Duodenal mucosa (tissue), 2 donors: ENCODE measurements around the gene SMARCE1.
A peak's percentile ranks its signal among the peaks of the same experiment; 100 is the strongest.
"Not testable (repeated sequence)": the region's sequence is repeated elsewhere in the genome, so short reads cannot be mapped to it uniquely, and the experiment has no call there.

Source experiments
- H3K27ac ChIP-seq: one replicate; pipeline ENCODE4 v1.7.0; 2013; ENCODE audit warnings: low read depth, low read length
- H3K27me3 ChIP-seq, 2 donors: one replicate each; pipeline ENCODE4 v1.7.0; 2013; ENCODE audit warnings: low read length in 2 of 2, control low read depth in 1 of 2; ENCODE audit not compliant: insufficient read depth in 2 of 2, control insufficient read depth in 1 of 2
- H3K36me3 ChIP-seq, 2 donors: one replicate each; pipeline ENCODE4 v1.7.0; 2013; ENCODE audit warnings: low read length in 2 of 2, control low read depth in 1 of 2; ENCODE audit not compliant: insufficient read depth in 2 of 2, control insufficient read depth in 1 of 2
- H3K4me1 ChIP-seq, 2 donors: one replicate each; pipeline ENCODE4 v1.7.0; 2013; ENCODE audit warnings: low read length in 2 of 2, control low read depth in 1 of 2; ENCODE audit not compliant: insufficient read depth in 2 of 2, control insufficient read depth in 1 of 2
- H3K4me3 ChIP-seq, 2 donors: one replicate each; pipeline ENCODE4 v1.7.0; 2013; ENCODE audit warnings: low read length in 2 of 2, low read depth in 1 of 2
- H3K9ac ChIP-seq, 2 donors: one replicate each; pipeline ENCODE4 v1.7.0; 2013; ENCODE audit warnings: low read length in 2 of 2, low read depth in 1 of 2
- H3K9me3 ChIP-seq, 2 donors: one replicate each; pipeline ENCODE4 v1.7.0; 2013; ENCODE audit warnings: low read length in 2 of 2, control low read depth in 1 of 2; ENCODE audit not compliant: control insufficient read depth in 1 of 2

The SMARCE1 gene

GRCh38 chr17:40600486-40601046, 47.1 kb downstream of the SMARCE1 start:
- Histone ChIP-seq H3K9me3 (no peaks in the 10 kb centered on the region), H3K4me1 (peaks cover 5 to 8% of the 10 kb centered on the region in 2 donors), H3K4me3 (no peak overlapping the region), H3K27ac (no peak overlapping the region), H3K36me3 (no peaks in the 10 kb centered on the region), H3K27me3 (no peaks in the 10 kb centered on the region), H3K9ac (no peak overlapping the region)

GRCh38 chr17:40599468-40599763, 48.2 kb downstream of the SMARCE1 start:
- Histone ChIP-seq H3K4me1 (peaks cover 5 to 8% of the 10 kb centered on the region in 2 donors), H3K27me3 (no peaks in the 10 kb centered on the region), H3K36me3 (no peaks in the 10 kb centered on the region), H3K4me3 (no peak overlapping the region), H3K27ac (no peak overlapping the region), H3K9ac (no peak overlapping the region), H3K9me3 (no peaks in the 10 kb centered on the region)

GRCh38 chr17:40598619-40599467, 48.8 kb downstream of the SMARCE1 start:
- peak overlapping the region; percentile 17 for H3K27ac ChIP-seq

GRCh38 chr17:40598301-40598618, 49.4 kb downstream of the SMARCE1 start:
- peak overlapping the region in 1 of 2 donors; percentile 1 for H3K4me3 ChIP-seq
- no peaks in the 10 kb centered on the region for H3K9me3 ChIP-seq
- no peaks in the 10 kb centered on the region for H3K36me3 ChIP-seq
- H3K27me3 ChIP-seq, result no peaks in the 10 kb centered on the region
- H3K27ac ChIP-seq, result no peak overlapping the region
- H3K9ac ChIP-seq, result no peak overlapping the region
- peaks cover 5 to 8% of the 10 kb centered on the region in 2 donors for H3K4me1 ChIP-seq

More at GRCh38 chr17:40598619-40599467, 48.8 kb downstream of the SMARCE1 start:
- peak overlapping the region in 1 of 2 donors; percentile 1 for H3K4me3 ChIP-seq
- H3K27me3 ChIP-seq, result no peaks in the 10 kb centered on the region
- H3K36me3 ChIP-seq, result no peaks in the 10 kb centered on the region
- H3K9ac ChIP-seq, result no peak overlapping the region
- no peaks in the 10 kb centered on the region for H3K9me3 ChIP-seq
- H3K4me1 ChIP-seq, result peaks cover 5 to 8% of the 10 kb centered on the region in 2 donors

DNA sequence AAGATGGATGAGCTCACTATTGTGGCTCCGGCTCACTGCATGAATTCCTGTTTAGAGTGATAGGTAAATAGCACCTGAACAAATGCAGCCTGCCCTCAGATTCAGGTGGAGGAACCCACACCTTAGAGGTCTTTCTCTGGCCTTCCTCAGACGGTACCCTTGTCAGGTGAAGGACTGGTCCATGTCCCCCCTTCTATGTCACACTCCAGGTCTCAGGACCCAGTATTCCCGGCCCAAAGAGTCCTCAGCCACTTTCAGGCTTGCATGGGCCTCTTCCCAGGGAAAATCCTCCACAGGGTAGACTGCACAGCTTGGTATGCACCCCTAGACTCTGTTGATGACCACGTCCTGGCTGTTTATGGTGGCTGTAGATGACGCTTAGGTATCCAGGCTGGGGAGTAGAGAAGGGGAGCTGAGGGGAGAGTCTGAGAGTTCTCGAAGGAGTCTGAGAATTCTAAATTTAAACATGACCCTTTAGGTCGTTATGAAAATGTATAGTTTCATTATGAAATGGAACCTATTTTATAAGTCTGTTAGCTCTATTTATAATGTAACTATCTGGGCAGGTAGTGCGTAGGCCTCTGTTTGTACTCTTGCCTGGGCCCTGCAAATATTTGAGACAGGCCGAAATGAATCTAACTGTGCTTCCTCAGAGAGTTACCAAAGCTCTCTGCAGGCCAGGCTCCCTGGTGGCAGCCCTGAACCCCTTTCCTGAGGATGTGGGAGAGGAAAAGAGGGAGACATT, 49.9 kb downstream of the SMARCE1 start:
- no peaks in the 10 kb centered on the region for H3K27me3 ChIP-seq
- H3K36me3 ChIP-seq, result no peaks in the 10 kb centered on the region
- H3K4me3 ChIP-seq, result no peak overlapping the region
- peaks cover 5 to 8% of the 10 kb centered on the region in 2 donors for H3K4me1 ChIP-seq
- no peak overlapping the region for H3K9ac ChIP-seq
- H3K9me3 ChIP-seq, result no peaks in the 10 kb centered on the region
- no peak overlapping the region for H3K27ac ChIP-seq

- H3K27me3 ChIP-seq, result no peaks in the 10 kb centered on the region
- H3K9ac ChIP-seq, result no peak overlapping the region
- H3K27ac ChIP-seq, result no peak overlapping the region
- H3K9me3 ChIP-seq, result no peaks in the 10 kb centered on the region
- no peaks in the 10 kb centered on the region for H3K36me3 ChIP-seq
- no peak overlapping the region for H3K4me3 ChIP-seq
- peaks cover 5 to 8% of the 10 kb centered on the region in 2 donors for H3K4me1 ChIP-seq
Measured at GRCh38 chr17:40597156-40597555, 50.5 kb downstream of the SMARCE1 start.

DNA sequence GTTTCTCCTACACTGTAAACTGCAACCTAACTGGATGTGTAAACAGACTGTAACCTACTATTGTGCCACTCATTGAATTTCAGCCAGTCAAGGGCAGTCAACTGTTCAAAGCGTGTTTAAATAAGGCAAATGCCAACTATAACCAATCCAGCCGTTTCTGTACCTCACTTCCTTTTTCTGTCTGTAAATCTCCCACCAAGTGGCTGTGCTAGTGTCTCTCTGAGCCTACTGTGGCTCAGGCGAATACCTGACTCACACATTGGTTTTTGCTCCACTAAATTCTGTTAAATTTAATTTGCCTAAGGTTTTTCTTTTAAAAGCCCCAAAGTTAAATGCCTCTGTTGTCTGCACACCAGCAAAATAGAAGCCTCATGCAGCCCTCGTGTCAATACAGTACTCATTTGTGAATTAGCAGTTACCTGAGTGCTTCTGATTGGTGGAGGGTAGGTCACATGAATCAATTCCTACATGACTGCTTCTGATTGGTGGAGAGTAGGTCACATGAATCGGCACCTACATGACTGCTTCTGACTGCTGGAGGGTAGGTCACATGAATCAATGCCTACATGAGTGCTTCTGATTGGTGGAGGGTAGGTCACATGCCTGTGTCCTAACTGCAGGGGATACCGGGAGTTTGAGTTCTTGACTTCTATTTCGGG, 51.2 kb downstream of the SMARCE1 start:
- Histone ChIP-seq H3K27ac (no peak overlapping the region), H3K27me3 (no peaks in the 10 kb centered on the region), H3K9ac (no peak overlapping the region)

GRCh38 chr17:40590742-40591141, 56.9 kb downstream of the SMARCE1 start:
- no peak overlapping the region for H3K9ac ChIP-seq
- H3K27ac ChIP-seq, result no peak overlapping the region
- H3K4me1 ChIP-seq, result no peaks in the 10 kb centered on the region
- no peaks in the 10 kb centered on the region for H3K9me3 ChIP-seq
- H3K27me3 ChIP-seq, result no peaks in the 10 kb centered on the region
- H3K36me3 ChIP-seq, result no peaks in the 10 kb centered on the region
- H3K4me3 ChIP-seq, result no peak overlapping the region

More for the DNA sequence above, 51.2 kb downstream of the SMARCE1 start:
- Histone ChIP-seq H3K9me3 (no peaks in the 10 kb centered on the region), H3K4me1 (peaks cover 5 to 8% of the 10 kb centered on the region in 2 donors), H3K4me3 (no peak overlapping the region), H3K36me3 (no peaks in the 10 kb centered on the region)

DNA sequence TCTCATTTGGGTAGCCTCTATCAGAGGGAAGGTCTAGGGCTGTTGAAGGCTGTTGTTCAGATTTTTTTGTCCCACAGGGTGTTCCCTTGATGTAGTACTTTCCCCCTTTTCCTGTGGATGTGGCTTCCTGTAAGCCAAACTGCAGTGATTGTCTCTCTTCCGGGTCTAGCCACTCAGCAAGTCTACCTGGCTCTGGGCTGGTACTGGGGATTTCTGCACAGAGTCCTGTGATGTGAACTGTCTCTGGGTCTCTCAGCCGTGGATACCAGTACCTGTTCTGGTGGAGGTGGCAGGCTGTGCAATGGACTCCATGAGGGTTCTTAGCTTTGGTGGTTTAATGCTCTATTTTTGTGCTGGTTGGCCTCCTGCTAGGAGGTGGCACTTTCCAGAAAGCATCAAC, 59.1 kb downstream of the SMARCE1 start:
- no peaks in the 10 kb centered on the region for H3K27me3 ChIP-seq
- no peak overlapping the region for H3K9ac ChIP-seq
- no peaks in the 10 kb centered on the region for H3K36me3 ChIP-seq
- no peaks in the 10 kb centered on the region for H3K4me1 ChIP-seq
- H3K9me3 ChIP-seq, result no peaks in the 10 kb centered on the region
- no peak overlapping the region for H3K4me3 ChIP-seq
- no peak overlapping the region for H3K27ac ChIP-seq

- not testable (repeated sequence) for H3K27ac ChIP-seq, H3K9me3 ChIP-seq, H3K36me3 ChIP-seq, H3K4me3 ChIP-seq, H3K27me3 ChIP-seq, H3K9ac ChIP-seq, H3K4me1 ChIP-seq
Measured at GRCh38 chr17:40586264-40586663, 61.4 kb downstream of the SMARCE1 start.
